ENCODE results near the gene ULK2.
"Not testable (repeated sequence)": the region's sequence is repeated elsewhere in the genome, so short reads cannot be mapped to it uniquely, and the experiment has no call there.

The ULK2 gene

GRCh38 chr17:19865021-19865420, 2.7 kb downstream of the ULK2 start:
- FAIRE-seq (no peak), DNase-seq (ENCODE audit: insufficient read length, low spot score) (no peak)
- TF ChIP-seq, protein P1, sequence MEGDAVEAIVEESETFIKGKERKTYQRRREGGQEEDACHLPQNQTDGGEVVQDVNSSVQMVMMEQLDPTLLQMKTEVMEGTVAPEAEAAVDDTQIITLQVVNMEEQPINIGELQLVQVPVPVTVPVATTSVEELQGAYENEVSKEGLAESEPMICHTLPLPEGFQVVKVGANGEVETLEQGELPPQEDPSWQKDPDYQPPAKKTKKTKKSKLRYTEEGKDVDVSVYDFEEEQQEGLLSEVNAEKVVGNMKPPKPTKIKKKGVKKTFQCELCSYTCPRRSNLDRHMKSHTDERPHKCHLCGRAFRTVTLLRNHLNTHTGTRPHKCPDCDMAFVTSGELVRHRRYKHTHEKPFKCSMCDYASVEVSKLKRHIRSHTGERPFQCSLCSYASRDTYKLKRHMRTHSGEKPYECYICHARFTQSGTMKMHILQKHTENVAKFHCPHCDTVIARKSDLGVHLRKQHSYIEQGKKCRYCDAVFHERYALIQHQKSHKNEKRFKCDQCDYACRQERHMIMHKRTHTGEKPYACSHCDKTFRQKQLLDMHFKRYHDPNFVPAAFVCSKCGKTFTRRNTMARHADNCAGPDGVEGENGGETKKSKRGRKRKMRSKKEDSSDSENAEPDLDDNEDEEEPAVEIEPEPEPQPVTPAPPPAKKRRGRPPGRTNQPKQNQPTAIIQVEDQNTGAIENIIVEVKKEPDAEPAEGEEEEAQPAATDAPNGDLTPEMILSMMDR (IDR thresholded peaks at IDR 0.05; ENCODE audit: insufficient read depth, missing control alignments), result no peak

GRCh38 chr17:19860647-19861177, 7.0 kb downstream of the ULK2 start:
- DNase-seq (ENCODE audit: insufficient read length, low spot score); FAIRE-seq: not testable (repeated sequence)

DNA sequence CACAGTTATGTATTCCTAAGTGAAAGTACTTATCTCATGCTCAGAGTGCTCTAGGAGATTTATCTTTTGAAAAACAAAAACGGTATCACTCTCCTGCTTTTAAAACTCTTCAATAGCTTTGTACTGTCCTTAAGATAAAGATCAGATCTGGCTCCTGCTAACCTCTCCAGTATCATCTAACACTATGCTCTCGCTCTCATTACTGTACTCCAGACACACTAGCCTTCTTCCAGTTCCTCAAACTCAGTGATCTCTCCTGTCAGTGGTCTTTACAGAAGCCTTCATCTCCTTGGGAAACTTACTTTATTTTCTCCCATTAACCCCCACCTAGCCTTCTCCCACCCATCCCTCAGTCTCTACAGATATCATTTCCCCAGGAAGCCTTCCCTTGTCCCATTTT, 10.1 kb downstream of the ULK2 start:
- DNase-seq (ENCODE audit: insufficient read length, low spot score) (no peak), FAIRE-seq (no peak)
- TF ChIP-seq, protein P1 (IDR thresholded peaks at IDR 0.05; ENCODE audit: insufficient read depth, missing control alignments), result no peak

GRCh38 chr17:19833914-19834313, 33.8 kb downstream of the ULK2 start:
- no peak for DNase-seq (ENCODE audit: insufficient read length, low spot score)
- FAIRE-seq, result peak; percentile 44
- TF ChIP-seq, protein P1 (IDR thresholded peaks at IDR 0.05; ENCODE audit: insufficient read depth, missing control alignments), result no peak

GRCh38 chr17:19830061-19830460, 37.7 kb downstream of the ULK2 start:
- FAIRE-seq (no peak), DNase-seq (ENCODE audit: insufficient read length, low spot score) (no peak)
- TF ChIP-seq, protein P1 (IDR thresholded peaks at IDR 0.05; ENCODE audit: insufficient read depth, missing control alignments), result no peak

DNA sequence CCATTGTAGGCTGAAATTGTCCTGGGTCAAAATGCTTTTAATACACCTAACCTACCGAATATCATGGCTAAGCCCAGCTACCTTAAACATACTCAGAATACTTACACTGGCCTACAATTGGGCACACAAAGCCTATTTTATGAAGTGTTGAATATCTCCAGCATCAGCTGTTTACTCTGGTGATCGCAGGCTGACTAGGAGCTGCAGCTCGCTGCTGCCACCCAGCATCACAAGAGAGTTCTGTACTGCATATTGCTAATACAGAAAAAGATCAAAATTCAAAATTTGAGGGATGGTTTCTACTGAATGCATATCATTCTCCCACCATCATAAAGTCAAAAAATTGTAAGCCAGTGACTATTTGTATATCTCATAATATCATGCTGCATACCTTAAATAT, 55.3 kb downstream of the ULK2 start:
- TF ChIP-seq, protein P1 (IDR thresholded peaks at IDR 0.05; ENCODE audit: insufficient read depth, missing control alignments), result peak; percentile 36
- DNase-seq (ENCODE audit: insufficient read length, low spot score) (no peak), FAIRE-seq (peak; percentile 11)

GRCh38 chr17:19805006-19805405, 62.7 kb downstream of the ULK2 start:
- FAIRE-seq (no peak), DNase-seq (ENCODE audit: insufficient read length, low spot score) (no peak)
- TF ChIP-seq, protein P1 (IDR thresholded peaks at IDR 0.05; ENCODE audit: insufficient read depth, missing control alignments), result no peak

GRCh38 chr17:19800571-19800970, 67.2 kb downstream of the ULK2 start:
- TF ChIP-seq, protein P1 (IDR thresholded peaks at IDR 0.05; ENCODE audit: insufficient read depth, missing control alignments), result no peak
- DNase-seq (ENCODE audit: insufficient read length, low spot score) (no peak), FAIRE-seq (no peak)
